Measurements from ENCODE around the gene ARMC2. TPM values are rescaled to one million over a fixed set of nuclear protein-coding genes. Genes with fewer than 3 reads are reported as not detected.

ARMC2 gene
- total RNA-seq, 1 donor from 2014 or later = 8.3 TPM

- Mint-ChIP-seq H3K36me3 (ENCODE audit: low read depth) (peaks cover 28% of the 10 kb centered on the region), H3K4me1 (ENCODE audit: low read depth) (no peaks in the 10 kb centered on the region), H3K9me3 (ENCODE audit: low read depth) (peaks cover 29% of the 10 kb centered on the region), H3K4me3 (ENCODE audit: unreplicated experiment) (no peak overlapping the region), H3K27ac (ENCODE audit: unreplicated experiment) (no peak overlapping the region), H3K27me3 (ENCODE audit: low read depth) (no peaks in the 10 kb centered on the region)
- no peak for TF ChIP-seq CTCF (IDR thresholded peaks at IDR 0.05)
- no peak for DNase-seq (ENCODE audit: low spot score)
Measured at GRCh38 chr6:108982154-108983113, 134.2 kb downstream of the ARMC2 start.

GRCh38 chr6:108983151-108983550 is 134.9 kb downstream of the ARMC2 start:
- Mint-ChIP-seq H3K4me3 (ENCODE audit: unreplicated experiment) (no peak overlapping the region), H3K36me3 (ENCODE audit: low read depth) (peaks cover 22% of the 10 kb centered on the region), H3K27me3 (ENCODE audit: low read depth) (no peaks in the 10 kb centered on the region), H3K4me1 (ENCODE audit: low read depth) (no peaks in the 10 kb centered on the region), H3K9me3 (ENCODE audit: low read depth) (peaks cover 22% of the 10 kb centered on the region), H3K27ac (ENCODE audit: unreplicated experiment) (no peak overlapping the region)
- DNase-seq (ENCODE audit: low spot score) = no peak
- TF ChIP-seq CTCF (IDR thresholded peaks at IDR 0.05) = no peak

- peaks cover 4% of the 10 kb centered on the region for H3K9me3 Mint-ChIP-seq (ENCODE audit: low read depth)
- H3K4me3 Mint-ChIP-seq (ENCODE audit: unreplicated experiment) = no peak overlapping the region
- H3K4me1 Mint-ChIP-seq (ENCODE audit: low read depth) = no peaks in the 10 kb centered on the region
- H3K27ac Mint-ChIP-seq (ENCODE audit: unreplicated experiment) = no peak overlapping the region
- no peaks in the 10 kb centered on the region for H3K27me3 Mint-ChIP-seq (ENCODE audit: low read depth)
- H3K36me3 Mint-ChIP-seq (ENCODE audit: low read depth) = peaks cover 19% of the 10 kb centered on the region
- DNase-seq (ENCODE audit: low spot score) = no peak
- TF ChIP-seq CTCF (IDR thresholded peaks at IDR 0.05) = no peak
Measured at GRCh38 chr6:108985301-108985700, 137.1 kb downstream of the ARMC2 start.

GRCh38 chr6:108987156-108987555 is 138.9 kb downstream of the ARMC2 start:
- no peak for DNase-seq (ENCODE audit: low spot score)
- Mint-ChIP-seq H3K4me3 (ENCODE audit: unreplicated experiment) (no peak overlapping the region), H3K9me3 (ENCODE audit: low read depth) (no peaks in the 10 kb centered on the region), H3K4me1 (ENCODE audit: low read depth) (no peaks in the 10 kb centered on the region), H3K36me3 (ENCODE audit: low read depth) (peaks cover 27% of the 10 kb centered on the region), H3K27me3 (ENCODE audit: low read depth) (no peaks in the 10 kb centered on the region), H3K27ac (ENCODE audit: unreplicated experiment) (no peak overlapping the region)
- TF ChIP-seq CTCF (IDR thresholded peaks at IDR 0.05) = no peak

- Mint-ChIP-seq H3K27me3 (ENCODE audit: low read depth) (no peaks in the 10 kb centered on the region), H3K36me3 (ENCODE audit: low read depth) (peaks cover 26% of the 10 kb centered on the region), H3K27ac (ENCODE audit: unreplicated experiment) (no peak overlapping the region), H3K4me1 (ENCODE audit: low read depth) (no peaks in the 10 kb centered on the region), H3K9me3 (ENCODE audit: low read depth) (no peaks in the 10 kb centered on the region), H3K4me3 (ENCODE audit: unreplicated experiment) (no peak overlapping the region)
- DNase-seq (ENCODE audit: low spot score) = no peak
- TF ChIP-seq CTCF (IDR thresholded peaks at IDR 0.05) = no peak
Measured at GRCh38 chr6:108988296-108988695, 140.1 kb downstream of the ARMC2 start.
